Measurements from ENCODE around the gene MICAL2.

GRCh38 chr11:12179019-12179418 is 68.6 kb downstream of the MICAL2 start:
- TF ChIP-seq CTCF (IDR thresholded peaks at IDR 0.05) (no peak), EP300 (IDR thresholded peaks at IDR 0.05) (no peak), POLR2AphosphoS5 (IDR thresholded peaks at IDR 0.05) (no peak)

Data from esophagus muscularis mucosa (tissue), 4 donors.